HepG2 (cell line): ENCODE measurements around the gene TSTD1. TPM values are rescaled to one million over a fixed set of nuclear protein-coding genes. Genes with fewer than 3 reads are reported as not detected.

Experiments used
- ATF1 ChIP-seq: IDR thresholded peaks from 2 replicates; pipeline ENCODE4 v1.6.1; 2016; ENCODE audit warnings: mild to moderate bottlenecking, control low read depth
- ATM ChIP-seq: fragments of 450-650 bp; IDR thresholded peaks from 2 replicates; pipeline ENCODE4 v1.7.1; 2017; ENCODE audit warnings: mild to moderate bottlenecking, borderline replicate concordance
- CREB1 ChIP-seq, 2 experiments: fragments of 450-650 bp in 1 of 2; IDR thresholded peaks; 2 replicates each; pipeline ENCODE4 v1.6.1; 2016 to 2017; ENCODE audit warnings: control low read depth in 1 of 2, mild to moderate bottlenecking in 1 of 2, missing compliant biosample characterization in 1 of 2, missing genetic modification characterization in 1 of 2
- ESRRA ChIP-seq: sonication (generic); formaldehyde crosslinking; IDR thresholded peaks from 2 replicates; pipeline ENCODE4 v1.5.1; 2020; ENCODE audit warnings: mild to moderate bottlenecking, low read depth, missing genetic modification reagents
- FOXK2 ChIP-seq: fragments of 450-650 bp; IDR thresholded peaks from 2 replicates; pipeline ENCODE4 v1.6.1; 2016
- HCFC1 ChIP-seq: fragments of 150-350 bp; IDR thresholded peaks from 2 replicates; pipeline ENCODE4 v1.6.1; 2014; ENCODE audit warnings: low read depth, low read length
- HNRNPL ChIP-seq: fragments of 200-400 bp; formaldehyde crosslinking; IDR thresholded peaks from 2 replicates; pipeline ENCODE4 v1.6.1; 2017; ENCODE audit warnings: mild to moderate bottlenecking, low read depth, low read length
- IRX3 ChIP-seq: sonication (generic); formaldehyde crosslinking; IDR thresholded peaks from 2 replicates; pipeline ENCODE4 v1.8.1; 2023; ENCODE audit warnings: mild to moderate bottlenecking, low read depth, missing genetic modification reagents, borderline replicate concordance
- RFX1 ChIP-seq: fragments of 450-650 bp; IDR thresholded peaks from 2 replicates; pipeline ENCODE4 v1.6.1; 2017
- RXRA ChIP-seq: sonication (generic); formaldehyde crosslinking; IDR thresholded peaks from 2 replicates; pipeline ENCODE4 v1.5.1; 2020; ENCODE audit warnings: missing genetic modification reagents
- SOX6 ChIP-seq, 2 experiments: fragments of 450-650 bp in 1 of 2; sonication (generic) in 1 of 2; formaldehyde crosslinking in 1 of 2; IDR thresholded peaks; 2 replicates each; pipeline versions ENCODE4 v1.4.0 to v1.6.1; 2017 to 2020; ENCODE audit warnings: antibody characterized with exemption in 1 of 2, mild to moderate bottlenecking in 1 of 2, missing genetic modification reagents in 1 of 2
- SPEN ChIP-seq: sonication (generic); formaldehyde crosslinking; IDR thresholded peaks from 2 replicates; pipeline ENCODE4 v1.5.1; 2020; ENCODE audit warnings: low read depth, mild to moderate bottlenecking, missing genetic modification reagents
- SRSF1 ChIP-seq: fragments of 200-400 bp; formaldehyde crosslinking; optimal IDR thresholded peaks from 2 replicates; pipeline ENCODE3; 2017; ENCODE audit warnings: mild to moderate bottlenecking, low read depth, low read length, moderate library complexity
- TAF1 ChIP-seq: sonication (generic); formaldehyde crosslinking; IDR thresholded peaks from 2 replicates; pipeline ENCODE4 v1.4.0; 2020; ENCODE audit warnings: missing genetic modification reagents
- TCF7 ChIP-seq: sonication (generic); IDR thresholded peaks from 2 replicates; pipeline ENCODE4 v1.6.1; 2016; ENCODE audit warnings: antibody characterized with exemption, low read depth
- ZFP90 ChIP-seq: sonication (generic); formaldehyde crosslinking; IDR thresholded peaks from 2 replicates; pipeline ENCODE4 v1.8.0; 2022; ENCODE audit warnings: missing genetic modification reagents, mild to moderate bottlenecking, inconsistent platforms, borderline replicate concordance
- ZNF17 ChIP-seq: sonication (generic); formaldehyde crosslinking; IDR thresholded peaks from 2 replicates; pipeline ENCODE4 v1.5.0; 2020; ENCODE audit warnings: mild to moderate bottlenecking, missing genetic modification reagents
- ZNF615 ChIP-seq: sonication (generic); formaldehyde crosslinking; IDR thresholded peaks from 2 replicates; pipeline ENCODE4 v1.5.0; 2020; ENCODE audit warnings: mild to moderate bottlenecking, missing genetic modification reagents, borderline replicate concordance
- ZNF619 ChIP-seq: sonication (generic); formaldehyde crosslinking; IDR thresholded peaks from 2 replicates; pipeline ENCODE4 v1.4.0; 2020; ENCODE audit warnings: mild to moderate bottlenecking, missing genetic modification reagents
- ZSCAN25 ChIP-seq: sonication (generic); formaldehyde crosslinking; IDR thresholded peaks from 2 replicates; pipeline ENCODE4 v1.8.0; 2022; ENCODE audit warnings: mild to moderate bottlenecking, missing genetic modification reagents
- polyA plus RNA-seq, 8 experiments: library from polyadenylated mRNA; depleted of rRNA in 3 of 8; stranded (reverse) in 7 of 8; unstranded in 1 of 8; fragments of >200 nt; fragmentation: Illumina TruSeq in 4 of 8; extraction: Trizol in 4 of 8; gene quantifications; 2 replicates each; pipeline versions ENCODE4 v1.2.1 to v1.2.3, GENCODE V29; 2011 to 2016; ENCODE audit warnings: low read depth in 4 of 8, missing spikeins in 1 of 8, mixed read lengths in 1 of 8; ENCODE audit not compliant: insufficient read depth in 1 of 8
- total RNA-seq, 5 experiments: library from RNA; depleted of rRNA; stranded (reverse); fragments of >200 nt; fragmentation: Illumina TruSeq; extraction: Trizol; gene quantifications; 2 replicates each; pipeline ENCODE4 v1.2.3, GENCODE V29; 2016; ENCODE audit warnings: low read depth in 1 of 5
- TF ChIP-seq, protein P1 (sequence below): fragments of 450-650 bp; IDR thresholded peaks from 2 replicates; pipeline ENCODE4 v1.6.1; 2016
- TF ChIP-seq, protein P2 (sequence below): IDR thresholded peaks from 2 replicates; pipeline ENCODE4 v1.6.1; 2016; ENCODE audit warnings: missing genetic modification reagents, missing compliant biosample characterization
- TF ChIP-seq, protein P3 (sequence below): sonication (generic); formaldehyde crosslinking; IDR thresholded peaks from 2 replicates; pipeline ENCODE4 v1.4.0; 2020; ENCODE audit warnings: mild to moderate bottlenecking, missing genetic modification reagents
- TF ChIP-seq, protein P4 (sequence below): sonication (generic); formaldehyde crosslinking; IDR thresholded peaks from 2 replicates; pipeline ENCODE4 v1.4.0; 2020; ENCODE audit warnings: missing genetic modification reagents
- TF ChIP-seq, protein P5 (sequence below): fragments of 450-650 bp; IDR thresholded peaks from 2 replicates; pipeline ENCODE4 v1.6.1; 2017; ENCODE audit warnings: mild to moderate bottlenecking

Gene TSTD1
- total and polyA plus RNA-seq, 2 of the 13 experiments (the other 11 are each of a cell fraction or from before 2014, with no cell fraction given): 0.15 to 0.31 TPM

DNA sequence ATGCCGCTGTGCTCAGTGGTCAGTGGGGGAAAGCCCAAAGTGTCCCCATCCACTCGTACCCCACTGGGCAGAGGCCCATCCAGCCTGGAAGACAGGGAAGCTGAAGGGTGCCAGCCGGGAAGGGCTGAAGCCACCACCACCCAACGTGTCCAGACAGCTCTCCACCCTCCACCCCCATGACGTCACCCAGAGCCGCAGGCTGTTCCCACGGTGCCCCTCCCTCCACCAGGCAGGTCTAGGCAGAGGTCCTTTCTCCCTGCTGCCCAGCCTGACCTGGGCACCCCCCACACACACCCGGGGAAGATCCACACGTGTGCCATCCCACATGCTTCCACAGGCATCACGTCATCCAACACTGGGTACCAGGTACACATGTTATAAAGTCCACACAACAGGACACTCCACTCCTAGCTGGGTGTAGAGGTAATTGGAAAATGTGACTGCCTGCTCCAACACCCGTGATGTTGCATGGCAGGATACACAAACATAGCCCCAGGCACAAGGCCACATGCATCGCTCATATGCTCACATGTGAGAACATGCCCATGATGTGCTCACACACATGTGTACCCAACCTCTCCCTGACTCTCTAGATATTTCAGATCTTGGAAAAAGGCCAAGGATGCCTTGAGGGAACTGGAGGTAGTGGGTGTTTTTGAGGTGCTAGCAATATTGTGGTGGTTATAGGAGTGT, 36.1 kb upstream of the TSTD1 start (continued):
- TF ChIP-seq, protein P1, sequence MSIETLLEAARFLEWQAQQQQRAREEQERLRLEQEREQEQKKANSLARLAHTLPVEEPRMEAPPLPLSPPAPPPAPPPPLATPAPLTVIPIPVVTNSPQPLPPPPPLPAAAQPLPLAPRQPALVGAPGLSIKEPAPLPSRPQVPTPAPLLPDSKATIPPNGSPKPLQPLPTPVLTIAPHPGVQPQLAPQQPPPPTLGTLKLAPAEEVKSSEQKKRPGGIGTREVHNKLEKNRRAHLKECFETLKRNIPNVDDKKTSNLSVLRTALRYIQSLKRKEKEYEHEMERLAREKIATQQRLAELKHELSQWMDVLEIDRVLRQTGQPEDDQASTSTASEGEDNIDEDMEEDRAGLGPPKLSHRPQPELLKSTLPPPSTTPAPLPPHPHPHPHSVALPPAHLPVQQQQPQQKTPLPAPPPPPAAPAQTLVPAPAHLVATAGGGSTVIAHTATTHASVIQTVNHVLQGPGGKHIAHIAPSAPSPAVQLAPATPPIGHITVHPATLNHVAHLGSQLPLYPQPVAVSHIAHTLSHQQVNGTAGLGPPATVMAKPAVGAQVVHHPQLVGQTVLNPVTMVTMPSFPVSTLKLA: peak; percentile 86
- TF ChIP-seq, protein P2, sequence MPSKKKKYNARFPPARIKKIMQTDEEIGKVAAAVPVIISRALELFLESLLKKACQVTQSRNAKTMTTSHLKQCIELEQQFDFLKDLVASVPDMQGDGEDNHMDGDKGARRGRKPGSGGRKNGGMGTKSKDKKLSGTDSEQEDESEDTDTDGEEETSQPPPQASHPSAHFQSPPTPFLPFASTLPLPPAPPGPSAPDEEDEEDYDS: no peak
- TF ChIP-seq ATF1 (CRISPR knock-in tag): peak; percentile 15; the same call in 1 of the 2 replicates
- TF ChIP-seq FOXK2: no peak
- peak; percentile 97 for TF ChIP-seq CREB1 (IDR thresholded peaks at IDR 0.05)
- peak; percentile 59 for TF ChIP-seq CREB1 (CRISPR knock-in tag; IDR thresholded peaks at IDR 0.05)
- no peak for TF ChIP-seq RFX1
- no peak for TF ChIP-seq SOX6 (IDR thresholded peaks at IDR 0.05)
- TF ChIP-seq SOX6 (CRISPR knock-in tag; IDR thresholded peaks at IDR 0.05): peak; percentile 42
- TF ChIP-seq HNRNPL: 0 out of 2 replicates have a peak, but pooled peaks have one; percentile 45
- peak; percentile 87 for TF ChIP-seq SRSF1
- TF ChIP-seq ZNF17 (CRISPR knock-in tag): no peak
- no peak for TF ChIP-seq HCFC1
- no peak for TF ChIP-seq ZNF619 (CRISPR knock-in tag)
- no peak for TF ChIP-seq ATM
- TF ChIP-seq SPEN: peak; percentile 19; the same call in 1 of the 2 replicates
- TF ChIP-seq ESRRA: no peak
- TF ChIP-seq ZSCAN25 (CRISPR knock-in tag): no peak
- 0 out of 2 replicates have a peak, but pooled peaks have one; percentile 30 for TF ChIP-seq TAF1
- no peak for TF ChIP-seq IRX3 (CRISPR knock-in tag)
- TF ChIP-seq ZFP90 (CRISPR knock-in tag): 0 out of 2 replicates have a peak, but pooled peaks have one; percentile 28
- no peak for TF ChIP-seq TCF7
- TF ChIP-seq ZNF615 (CRISPR knock-in tag): no peak
- TF ChIP-seq, protein P3, sequence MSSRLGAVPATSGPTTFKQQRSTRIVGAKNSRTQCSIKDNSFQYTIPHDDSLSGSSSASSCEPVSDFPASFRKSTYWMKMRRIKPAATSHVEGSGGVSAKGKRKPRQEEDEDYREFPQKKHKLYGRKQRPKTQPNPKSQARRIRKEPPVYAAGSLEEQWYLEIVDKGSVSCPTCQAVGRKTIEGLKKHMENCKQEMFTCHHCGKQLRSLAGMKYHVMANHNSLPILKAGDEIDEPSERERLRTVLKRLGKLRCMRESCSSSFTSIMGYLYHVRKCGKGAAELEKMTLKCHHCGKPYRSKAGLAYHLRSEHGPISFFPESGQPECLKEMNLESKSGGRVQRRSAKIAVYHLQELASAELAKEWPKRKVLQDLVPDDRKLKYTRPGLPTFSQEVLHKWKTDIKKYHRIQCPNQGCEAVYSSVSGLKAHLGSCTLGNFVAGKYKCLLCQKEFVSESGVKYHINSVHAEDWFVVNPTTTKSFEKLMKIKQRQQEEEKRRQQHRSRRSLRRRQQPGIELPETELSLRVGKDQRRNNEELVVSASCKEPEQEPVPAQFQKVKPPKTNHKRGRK (CRISPR knock-in tag): no peak
- TF ChIP-seq RXRA (CRISPR knock-in tag): peak; percentile 40; the same call in 1 of the 2 replicates
- TF ChIP-seq, protein P4, sequence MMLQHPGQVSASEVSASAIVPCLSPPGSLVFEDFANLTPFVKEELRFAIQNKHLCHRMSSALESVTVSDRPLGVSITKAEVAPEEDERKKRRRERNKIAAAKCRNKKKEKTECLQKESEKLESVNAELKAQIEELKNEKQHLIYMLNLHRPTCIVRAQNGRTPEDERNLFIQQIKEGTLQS (CRISPR knock-in tag): peak; percentile 62; the same call in 1 of the 2 replicates
- TF ChIP-seq, protein P5, sequence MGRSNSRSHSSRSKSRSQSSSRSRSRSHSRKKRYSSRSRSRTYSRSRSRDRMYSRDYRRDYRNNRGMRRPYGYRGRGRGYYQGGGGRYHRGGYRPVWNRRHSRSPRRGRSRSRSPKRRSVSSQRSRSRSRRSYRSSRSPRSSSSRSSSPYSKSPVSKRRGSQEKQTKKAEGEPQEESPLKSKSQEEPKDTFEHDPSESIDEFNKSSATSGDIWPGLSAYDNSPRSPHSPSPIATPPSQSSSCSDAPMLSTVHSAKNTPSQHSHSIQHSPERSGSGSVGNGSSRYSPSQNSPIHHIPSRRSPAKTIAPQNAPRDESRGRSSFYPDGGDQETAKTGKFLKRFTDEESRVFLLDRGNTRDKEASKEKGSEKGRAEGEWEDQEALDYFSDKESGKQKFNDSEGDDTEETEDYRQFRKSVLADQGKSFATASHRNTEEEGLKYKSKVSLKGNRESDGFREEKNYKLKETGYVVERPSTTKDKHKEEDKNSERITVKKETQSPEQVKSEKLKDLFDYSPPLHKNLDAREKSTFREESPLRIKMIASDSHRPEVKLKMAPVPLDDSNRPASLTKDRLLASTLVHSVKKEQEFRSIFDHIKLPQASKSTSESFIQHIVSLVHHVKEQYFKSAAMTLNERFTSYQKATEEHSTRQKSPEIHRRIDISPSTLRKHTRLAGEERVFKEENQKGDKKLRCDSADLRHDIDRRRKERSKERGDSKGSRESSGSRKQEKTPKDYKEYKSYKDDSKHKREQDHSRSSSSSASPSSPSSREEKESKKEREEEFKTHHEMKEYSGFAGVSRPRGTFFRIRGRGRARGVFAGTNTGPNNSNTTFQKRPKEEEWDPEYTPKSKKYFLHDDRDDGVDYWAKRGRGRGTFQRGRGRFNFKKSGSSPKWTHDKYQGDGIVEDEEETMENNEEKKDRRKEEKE: no peak
